HG03159 (cell line): Measurements from ENCODE around the gene DENND1A.

Experiments used
- ATAC-seq: cut with Tn5 transposase; IDR thresholded peaks from one replicate; pipeline ENCODE4 v1.9.1; 2021; ENCODE audit warnings: mild to moderate bottlenecking, moderate library complexity; ENCODE audit not compliant: unreplicated experiment

Gene DENND1A

DNA sequence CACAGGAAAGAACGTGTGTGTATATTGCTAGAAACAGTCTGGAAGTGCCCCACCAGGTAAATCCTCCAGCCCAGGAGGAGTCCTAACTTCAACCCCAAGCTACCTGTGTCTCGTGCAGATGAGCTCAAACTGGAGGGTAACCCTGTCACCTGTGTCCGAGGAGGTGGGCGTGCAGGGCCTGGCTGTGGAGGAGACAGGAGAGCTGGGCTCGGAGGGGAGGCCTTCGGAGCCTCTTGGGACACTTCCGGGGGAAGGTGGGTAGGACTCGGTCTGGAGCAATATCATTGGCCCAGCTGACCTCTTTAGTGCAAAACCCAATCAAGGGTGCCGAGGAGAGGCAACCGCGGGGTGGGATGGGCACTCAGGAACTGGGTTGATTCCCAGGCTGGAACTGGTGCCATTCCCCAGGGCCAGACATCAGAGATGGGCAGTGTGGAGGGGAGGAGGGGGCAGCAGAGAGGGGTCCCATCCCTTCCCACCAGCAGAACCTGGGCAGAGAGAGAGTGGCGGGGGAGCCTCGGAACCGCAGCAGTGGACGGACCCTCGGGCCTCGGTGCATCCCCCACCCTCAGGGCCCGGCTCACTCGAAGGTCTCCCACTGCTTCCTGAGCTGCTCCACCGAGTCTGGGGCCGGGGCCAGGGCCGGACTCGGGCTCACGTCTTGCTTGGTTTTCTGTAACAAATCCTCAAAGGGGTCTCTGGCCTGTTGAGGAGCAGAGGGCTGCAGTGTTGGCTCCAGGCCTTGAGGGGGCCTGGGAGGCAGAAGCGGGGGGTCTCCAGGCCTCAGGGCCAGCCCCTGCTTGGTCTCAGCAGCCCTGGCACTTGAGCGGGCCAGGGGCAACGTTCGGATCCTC lies 548.8 kb downstream of the DENND1A start:
- ATAC-seq = no peak

DNA sequence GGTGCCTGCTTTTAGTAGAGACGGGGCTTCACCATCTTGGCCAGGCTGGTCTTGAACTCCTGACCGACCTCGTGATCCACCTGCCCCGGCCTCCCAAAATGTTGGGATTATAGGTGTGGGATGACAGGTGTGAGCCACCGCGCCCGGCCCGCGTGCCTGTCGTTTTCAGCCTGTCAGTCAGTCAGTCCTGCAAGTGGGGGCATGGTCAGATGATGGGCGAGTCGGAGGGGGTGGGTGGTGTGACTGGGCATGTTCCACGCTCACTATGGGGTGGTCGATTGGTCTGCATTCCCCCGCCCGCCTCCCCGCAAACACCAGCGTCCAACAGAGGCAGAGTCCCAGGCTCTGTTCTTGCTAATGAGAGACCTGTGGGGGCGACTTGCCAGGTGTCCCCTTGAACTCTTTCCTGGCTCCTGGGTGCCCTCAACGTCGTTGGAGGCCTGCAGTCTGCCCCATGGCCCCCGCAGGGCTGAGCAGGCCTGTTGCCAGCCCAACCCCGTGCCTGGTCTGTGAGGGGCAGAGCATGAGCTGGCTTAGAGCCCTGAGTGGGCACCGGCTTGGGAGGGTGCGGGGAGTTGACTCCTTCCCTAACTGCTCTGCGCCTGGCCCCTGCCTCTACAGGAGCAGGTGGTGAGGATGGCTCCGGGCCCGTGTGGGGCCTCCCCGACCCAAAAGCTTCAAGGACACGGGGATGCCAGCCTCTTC lies 550.8 kb downstream of the DENND1A start:
- ATAC-seq = no peak

DNA sequence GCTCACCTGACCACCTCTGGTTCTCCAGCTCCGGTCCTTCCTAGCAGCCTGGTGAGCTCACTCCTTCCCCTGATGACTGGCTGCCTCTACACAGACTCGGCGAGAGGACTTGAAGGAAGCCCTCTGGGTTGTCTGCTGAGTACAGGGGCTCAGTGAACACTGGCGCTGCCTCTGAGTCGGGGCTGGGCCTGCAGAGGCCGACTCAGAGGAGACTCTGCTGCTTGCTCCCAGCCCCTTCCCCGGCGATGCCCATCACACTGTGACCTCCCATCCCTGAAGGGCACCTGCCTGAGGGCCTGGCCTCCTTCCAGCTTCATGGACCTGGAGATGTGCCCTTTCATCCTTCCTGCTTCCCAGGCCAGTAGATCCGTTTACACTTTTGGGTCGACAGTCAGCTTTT lies 551.9 kb downstream of the DENND1A start:
- ATAC-seq = no peak

DNA sequence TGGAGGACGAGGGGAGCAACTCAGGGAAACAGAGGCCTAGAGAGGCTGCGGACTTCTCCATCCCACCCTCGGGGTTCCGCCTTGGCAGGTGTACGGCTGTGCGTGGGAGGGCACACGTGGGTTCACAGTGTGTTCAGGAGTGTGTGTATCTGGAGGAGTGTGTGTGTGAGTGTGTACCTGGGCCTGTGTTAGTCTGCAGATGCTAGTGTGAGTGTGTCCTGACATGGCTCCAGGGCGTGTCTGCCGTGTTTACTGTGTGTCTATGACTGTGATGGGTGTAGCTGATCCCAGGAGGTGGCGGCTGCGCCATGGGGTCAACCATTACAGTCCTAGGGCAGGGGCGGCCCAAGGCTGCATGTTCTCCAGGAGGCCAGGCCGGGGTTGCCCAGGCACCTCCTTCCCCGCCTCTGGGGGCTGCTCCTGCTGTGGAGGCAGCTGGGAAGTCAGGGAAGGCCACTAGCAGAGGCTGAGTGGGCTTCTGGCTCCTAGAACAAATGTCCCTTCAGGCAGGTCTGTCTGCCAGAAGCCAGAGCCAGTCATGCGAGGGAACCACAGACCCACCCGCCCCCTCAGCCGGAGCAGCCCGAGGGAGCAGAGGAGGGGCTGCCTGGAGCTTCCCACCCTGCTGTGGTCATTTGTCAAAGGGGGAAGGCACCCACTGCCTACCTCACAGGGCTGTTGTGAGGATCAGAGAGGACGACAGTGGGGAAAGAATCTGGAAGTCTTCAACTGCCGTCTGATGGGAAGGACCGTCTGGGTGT lies 552.5 kb downstream of the DENND1A start:
- ATAC-seq = no peak

DNA sequence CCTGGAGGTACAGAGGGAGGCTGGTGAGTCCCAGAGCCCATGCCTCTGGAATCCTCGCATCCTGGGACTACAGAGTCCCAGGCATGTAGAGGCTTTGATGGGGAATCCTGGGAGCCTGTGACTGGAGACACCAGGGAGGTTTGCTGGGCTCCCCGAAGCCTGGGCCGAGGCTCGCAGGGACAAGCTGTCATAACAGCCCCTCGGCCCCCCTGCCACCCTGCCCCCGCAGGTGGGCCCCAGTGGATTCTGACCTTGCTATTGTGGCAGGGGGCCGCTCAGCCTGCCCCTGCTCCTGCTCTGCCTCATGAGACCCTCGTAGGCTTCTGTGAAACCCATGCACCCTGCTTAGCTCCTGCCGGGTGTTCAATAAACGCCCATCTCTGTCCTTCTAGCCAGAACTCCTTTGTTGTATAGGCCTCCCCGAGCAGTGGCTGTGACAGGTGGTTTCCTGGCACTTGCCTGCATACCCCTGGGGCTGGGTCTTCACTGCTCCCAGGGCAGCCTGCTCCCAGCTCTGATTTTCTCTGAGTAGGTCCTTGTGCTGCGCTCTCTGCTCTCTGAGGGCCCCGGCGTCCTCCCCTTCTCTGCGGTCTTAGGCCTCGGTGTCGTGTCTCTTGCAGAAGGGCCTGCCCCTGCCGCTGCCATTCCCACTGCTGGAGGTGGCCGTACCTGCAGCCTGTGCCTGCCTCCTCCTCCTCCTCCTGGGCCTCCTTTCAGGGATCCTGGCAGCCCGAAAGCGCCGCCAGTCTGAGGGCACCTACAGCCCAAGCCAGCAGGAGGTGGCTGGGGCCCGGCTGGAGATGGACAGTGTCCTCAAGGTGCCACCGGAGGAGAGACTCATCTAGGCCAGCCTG lies 553.5 kb downstream of the DENND1A start:
- ATAC-seq = no peak

DNA sequence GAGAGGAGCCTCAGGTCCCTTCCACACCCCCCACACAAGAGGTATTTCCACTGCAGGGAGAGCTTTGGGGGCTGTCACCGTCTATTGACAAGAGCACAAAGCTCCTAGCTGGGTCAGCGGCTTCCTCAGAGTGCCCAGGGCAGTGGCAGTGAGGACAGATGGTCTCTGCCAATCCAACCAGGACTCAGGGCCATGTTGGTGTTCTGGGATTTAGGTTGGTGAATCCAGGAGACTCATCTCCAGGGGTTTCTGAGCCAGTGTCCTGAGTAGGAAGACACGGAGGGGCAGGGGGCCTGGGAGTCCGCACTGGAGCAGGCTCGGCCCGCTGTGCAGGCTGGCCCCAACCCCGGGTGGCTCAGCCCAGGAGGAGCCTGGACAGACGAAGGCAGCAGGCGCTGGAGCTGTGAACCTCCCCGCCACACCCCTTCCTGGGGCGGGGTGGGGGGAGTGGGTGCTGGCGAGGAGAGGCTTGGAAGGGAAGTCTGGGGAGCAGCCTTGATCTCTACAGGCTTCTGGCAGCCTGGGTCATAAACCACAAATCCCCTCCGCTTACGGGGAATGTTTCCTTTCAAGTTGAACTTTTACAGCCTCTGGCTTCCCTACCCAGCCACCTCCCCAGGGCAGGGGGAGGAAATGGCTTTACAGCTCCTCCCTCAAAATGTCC lies 554.3 kb downstream of the DENND1A start:
- ATAC-seq = no peak

DNA sequence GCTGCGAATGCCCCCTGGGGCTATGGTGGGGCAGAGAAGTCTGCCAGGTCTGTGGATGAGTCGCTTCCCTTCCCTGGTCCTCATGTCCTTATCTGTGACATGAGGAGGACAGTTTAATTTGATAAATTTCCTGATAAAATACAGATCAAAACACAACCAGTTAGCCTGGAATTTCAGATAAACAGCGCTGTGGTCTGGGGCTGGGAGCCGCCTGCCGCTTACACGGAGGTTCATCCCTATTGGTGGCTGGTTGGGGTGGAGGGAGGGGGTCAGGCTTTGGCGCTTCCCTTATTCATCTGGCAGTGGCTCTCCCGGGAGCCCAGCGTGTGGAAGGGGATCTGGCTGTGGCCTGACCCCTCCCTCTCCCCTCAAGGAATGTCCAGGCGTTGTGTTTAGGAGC lies 556.0 kb downstream of the DENND1A start:
- no peak for ATAC-seq

DNA sequence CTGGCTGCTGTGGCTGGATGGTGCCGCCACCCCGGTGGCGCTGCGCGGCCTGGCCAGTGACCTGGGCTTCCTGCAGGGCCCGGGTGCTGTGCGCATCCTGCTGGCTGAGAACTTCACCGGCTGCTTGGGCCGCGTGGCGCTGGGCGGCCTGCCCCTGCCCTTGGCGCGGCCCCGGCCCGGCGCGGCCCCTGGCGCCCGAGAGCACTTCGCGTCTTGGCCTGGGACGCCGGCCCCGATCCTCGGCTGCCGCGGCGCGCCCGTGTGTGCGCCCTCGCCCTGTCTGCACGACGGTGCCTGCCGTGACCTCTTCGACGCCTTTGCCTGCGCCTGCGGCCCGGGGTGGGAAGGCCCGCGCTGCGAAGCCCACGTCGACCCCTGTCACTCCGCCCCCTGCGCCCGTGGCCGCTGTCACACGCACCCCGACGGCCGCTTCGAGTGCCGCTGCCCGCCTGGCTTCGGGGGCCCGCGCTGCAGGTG lies 556.4 kb downstream of the DENND1A start:
- ATAC-seq = no peak

DNA sequence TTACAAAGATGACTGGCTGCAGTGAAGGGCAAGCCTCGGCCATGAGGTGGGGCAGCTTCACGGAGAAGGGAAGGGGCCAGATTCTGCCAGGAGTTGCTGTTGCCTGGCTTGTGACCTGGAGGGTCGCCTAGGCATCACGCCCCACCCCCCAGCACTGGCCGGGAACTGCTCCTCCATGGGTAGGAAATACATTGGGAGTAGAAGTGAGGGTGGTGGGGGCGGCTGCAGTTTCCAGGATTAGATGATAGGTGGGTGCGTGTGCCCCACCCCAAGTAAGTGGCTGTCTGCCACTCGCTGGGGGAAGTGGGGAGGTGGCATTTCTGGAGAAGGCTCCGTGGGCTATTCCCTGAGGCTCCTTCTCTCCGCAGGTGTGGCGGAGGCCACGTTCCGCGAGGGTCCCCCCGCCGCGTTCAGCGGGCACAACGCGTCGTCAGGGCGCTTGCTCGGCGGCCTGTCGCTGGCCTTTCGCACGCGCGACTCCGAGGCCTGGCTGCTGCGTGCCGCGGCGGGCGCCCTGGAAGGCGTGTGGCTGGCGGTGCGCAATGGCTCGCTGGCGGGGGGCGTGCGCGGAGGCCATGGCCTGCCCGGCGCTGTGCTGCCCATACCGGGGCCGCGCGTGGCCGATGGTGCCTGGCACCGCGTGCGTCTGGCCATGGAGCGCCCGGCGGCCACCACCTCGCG lies 557.0 kb downstream of the DENND1A start:
- ATAC-seq = no peak

DNA sequence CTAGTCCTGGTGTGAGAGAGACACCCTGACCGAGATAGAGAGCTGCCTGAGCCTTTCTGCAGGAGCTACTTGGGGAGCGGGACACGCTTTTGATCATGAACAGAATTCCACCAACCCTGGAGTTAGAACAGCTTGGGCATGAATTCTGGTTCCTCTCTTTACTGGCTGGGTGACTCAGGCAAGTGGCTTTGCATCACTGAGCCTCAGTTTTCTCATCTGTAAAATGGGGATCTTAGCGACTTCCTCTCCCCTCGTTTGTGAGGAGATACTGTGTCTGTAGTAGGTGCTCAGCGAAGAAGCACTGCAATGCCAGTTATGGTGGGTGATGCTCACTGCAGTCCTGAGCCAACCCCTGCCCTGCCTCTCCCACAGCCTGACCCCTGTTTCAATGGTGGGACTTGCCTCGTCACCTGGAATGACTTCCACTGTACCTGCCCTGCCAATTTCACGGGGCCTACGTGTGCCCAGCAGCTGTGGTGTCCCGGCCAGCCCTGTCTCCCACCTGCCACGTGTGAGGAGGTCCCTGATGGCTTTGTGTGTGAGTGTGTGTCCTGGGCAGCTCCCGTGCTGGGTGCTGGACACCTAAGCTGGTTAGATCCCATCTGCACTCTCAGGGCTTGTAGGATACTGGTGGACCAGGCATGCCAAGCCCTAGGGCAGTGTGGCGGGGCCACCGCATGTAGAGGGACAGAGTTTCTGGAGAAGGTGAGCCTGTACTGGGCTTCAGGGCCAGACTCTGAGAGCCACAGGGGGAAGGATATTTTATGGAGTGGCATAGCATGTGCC lies 557.9 kb downstream of the DENND1A start:
- ATAC-seq = no peak

DNA sequence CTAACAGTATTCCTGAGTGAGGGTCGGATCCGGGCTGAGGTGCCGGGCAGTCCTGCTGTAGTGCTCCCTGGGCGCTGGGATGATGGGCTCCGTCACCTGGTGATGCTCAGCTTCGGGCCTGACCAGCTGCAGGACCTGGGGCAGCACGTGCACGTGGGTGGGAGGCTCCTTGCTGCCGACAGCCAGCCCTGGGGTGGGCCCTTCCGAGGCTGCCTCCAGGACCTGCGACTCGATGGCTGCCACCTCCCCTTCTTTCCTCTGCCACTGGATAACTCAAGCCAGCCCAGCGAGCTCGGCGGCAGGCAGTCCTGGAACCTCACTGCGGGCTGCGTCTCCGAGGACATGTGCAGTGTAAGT lies 558.7 kb downstream of the DENND1A start:
- ATAC-seq = no peak

DNA sequence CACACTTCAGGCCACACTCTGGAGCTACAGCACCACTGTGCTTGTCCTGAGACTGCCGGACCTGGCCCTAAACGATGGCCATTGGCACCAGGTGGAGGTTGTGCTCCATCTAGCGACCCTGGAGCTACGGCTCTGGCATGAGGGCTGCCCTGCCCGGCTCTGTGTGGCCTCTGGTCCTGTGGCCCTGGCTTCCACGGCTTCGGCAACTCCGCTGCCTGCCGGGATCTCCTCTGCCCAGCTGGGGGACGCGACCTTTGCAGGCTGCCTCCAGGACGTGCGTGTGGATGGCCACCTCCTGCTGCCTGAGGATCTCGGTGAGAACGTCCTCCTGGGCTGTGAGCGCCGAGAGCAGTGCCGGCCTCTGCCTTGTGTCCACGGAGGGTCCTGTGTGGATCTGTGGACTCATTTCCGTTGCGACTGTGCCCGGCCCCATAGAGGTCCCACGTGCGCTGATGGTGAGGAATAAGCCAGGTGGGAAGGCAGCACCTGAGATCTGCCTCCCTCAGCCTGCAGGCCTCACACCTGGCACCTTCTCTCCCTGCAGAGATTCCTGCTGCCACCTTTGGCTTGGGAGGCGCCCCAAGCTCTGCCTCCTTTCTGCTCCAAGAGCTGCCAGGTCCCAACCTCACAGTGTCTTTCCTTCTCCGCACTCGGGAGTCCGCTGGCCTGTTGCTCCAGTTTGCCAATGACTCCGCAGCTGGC lies 559.2 kb downstream of the DENND1A start:
- no peak for ATAC-seq

DNA sequence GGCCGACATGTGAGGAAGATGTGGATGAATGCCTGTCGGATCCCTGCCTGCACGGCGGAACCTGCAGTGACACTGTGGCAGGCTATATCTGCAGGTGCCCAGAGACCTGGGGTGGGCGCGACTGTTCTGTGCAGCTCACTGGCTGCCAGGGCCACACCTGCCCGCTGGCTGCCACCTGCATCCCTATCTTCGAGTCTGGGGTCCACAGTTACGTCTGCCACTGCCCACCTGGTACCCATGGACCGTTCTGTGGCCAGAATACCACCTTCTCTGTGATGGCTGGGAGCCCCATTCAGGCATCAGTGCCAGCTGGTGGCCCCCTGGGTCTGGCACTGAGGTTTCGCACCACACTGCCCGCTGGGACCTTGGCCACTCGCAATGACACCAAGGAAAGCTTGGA lies 559.8 kb downstream of the DENND1A start:
- no peak for ATAC-seq

DNA sequence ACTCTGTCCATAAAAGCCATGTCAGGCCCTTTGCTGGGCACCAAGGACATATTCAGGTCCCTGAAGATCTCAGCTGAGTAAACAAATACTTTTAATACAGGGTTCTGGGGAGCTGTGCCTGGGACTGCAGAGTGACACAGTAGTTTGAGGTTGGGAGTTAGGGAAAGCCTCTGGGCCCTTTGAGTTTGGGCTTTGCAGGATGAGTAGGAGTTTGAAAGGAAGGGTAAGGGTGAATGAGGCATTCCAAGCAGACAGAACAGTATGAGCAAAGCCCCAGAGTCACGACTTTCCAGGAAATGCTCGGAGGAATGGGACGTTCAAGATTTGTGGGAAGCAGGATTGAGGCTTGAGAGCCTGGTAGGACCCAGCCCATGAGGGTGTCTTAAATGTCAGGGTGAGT lies 560.6 kb downstream of the DENND1A start:
- ATAC-seq = no peak

DNA sequence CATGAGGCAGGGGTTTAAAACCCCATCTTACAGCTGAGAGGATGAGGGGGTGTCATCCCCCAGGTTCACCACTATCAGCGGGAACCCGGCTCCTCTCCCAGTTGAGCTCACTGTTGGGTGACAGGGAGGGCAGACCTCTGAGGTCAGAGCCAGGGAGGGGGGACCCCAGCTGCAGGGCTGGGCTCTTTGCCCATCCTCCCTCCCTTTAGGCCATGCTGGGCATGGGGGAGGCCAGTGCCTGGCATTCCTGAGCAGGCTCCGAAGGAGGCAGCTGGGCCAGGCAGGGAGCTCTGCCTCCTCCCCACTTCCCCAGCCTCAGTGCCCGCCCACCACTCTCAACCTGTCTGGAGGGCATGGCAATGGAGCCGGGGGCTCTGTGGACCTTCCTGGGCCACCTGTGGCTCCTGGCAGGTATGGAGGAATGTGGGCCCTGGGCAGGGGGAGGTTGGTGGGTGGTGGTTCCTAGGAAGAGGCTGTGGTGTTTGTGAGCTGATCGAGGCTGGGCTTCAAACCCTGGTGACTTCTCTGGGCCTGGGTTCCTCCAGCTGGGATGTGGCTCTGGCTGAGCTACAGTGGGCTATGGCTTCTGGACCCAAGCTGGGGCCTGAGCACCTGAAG lies 561.3 kb downstream of the DENND1A start:
- ATAC-seq = no peak

DNA sequence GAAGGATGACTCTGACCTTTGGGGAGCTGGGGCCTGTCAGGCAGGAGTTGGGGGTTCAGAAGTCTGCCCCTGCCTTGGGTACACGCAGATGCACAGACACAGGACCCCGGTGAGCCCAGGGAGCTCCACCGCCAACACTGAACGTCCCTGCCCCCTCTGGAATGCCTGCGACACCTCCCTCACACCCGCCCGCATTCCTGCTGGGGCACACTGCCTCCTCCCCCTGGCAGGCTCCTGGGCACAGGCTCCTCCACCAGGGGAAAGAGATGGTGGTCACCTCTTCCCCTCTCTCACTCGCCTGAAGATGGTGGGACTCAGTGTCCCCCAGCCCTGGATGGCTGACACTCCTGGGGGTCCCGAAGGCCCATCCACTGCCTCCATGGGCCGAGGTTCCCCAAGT lies 561.9 kb downstream of the DENND1A start:
- ATAC-seq = no peak

DNA sequence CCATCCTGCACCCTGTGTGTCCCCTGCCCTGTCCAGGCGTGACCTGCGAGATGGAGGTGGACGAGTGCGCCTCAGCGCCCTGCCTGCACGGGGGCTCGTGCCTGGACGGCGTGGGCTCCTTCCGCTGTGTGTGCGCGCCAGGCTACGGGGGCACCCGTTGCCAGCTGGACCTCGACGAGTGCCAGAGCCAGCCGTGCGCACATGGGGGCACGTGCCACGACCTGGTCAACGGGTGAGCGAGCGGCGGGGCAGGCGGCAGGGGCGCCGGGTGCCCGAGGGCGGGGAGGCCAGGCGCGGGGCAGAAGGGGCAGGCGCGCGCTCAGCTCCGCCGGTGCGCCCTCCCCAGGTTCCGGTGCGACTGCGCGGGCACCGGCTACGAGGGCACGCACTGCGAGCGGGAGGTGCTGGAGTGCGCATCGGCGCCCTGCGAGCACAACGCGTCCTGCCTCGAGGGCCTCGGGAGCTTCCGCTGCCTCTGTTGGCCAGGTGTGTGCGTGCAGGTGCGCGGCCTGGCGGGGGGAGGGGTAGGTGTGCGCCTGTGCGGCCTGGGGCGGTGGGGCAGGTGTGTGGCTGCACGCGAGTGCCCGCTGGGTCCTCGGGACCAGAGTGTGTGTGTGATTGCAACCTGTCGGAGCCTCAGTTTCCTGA lies 563.9 kb downstream of the DENND1A start:
- ATAC-seq = no peak
